A549 (cell line): Measurements from ENCODE around the gene SUPT3H. TPM values are rescaled to one million over a fixed set of nuclear protein-coding genes. Genes with fewer than 3 reads are reported as not detected.

Experiments used
- ATAC-seq, 2 experiments: fragments of 200-7000 bp in 1 of 2; fragments of >200 bp in 1 of 2; cut with Nextera tagmentation in 1 of 2; cut with Tn5 transposase in 1 of 2; 3 replicates each; pipeline versions ENCODE4 v1.8.0 to v1.9.1; 2018 to 2020; ENCODE audit warnings: mild to moderate bottlenecking in 1 of 2, moderate library complexity in 1 of 2
- CTCF ChIA-PET: fragments of 300-600 bp; sonication (Branson Sonifier 250); formaldehyde crosslinking; extraction: SDS; loops from one replicate; lab custom pipeline; 2021; ENCODE audit warnings: antibody characterized with exemption, inconsistent platforms; lab: Yijun Ruan, JAX
- POLR2A ChIA-PET: fragments of 350-600 bp; formaldehyde crosslinking; extraction: SDS; loops from one replicate; lab custom pipeline; 2021; ENCODE audit warnings: antibody characterized with exemption, inconsistent platforms; lab: Yijun Ruan, JAX
- DNase-seq, 2 experiments: peaks; one replicate each; pipeline versions ENCODE4 v3.0.0 to v3.0.0-alpha.2; 2011 to 2016; ENCODE audit warnings: low read depth in 1 of 2, low spot score in 1 of 2
- FAIRE-seq: peaks from 2 replicates; lab custom pipeline; 2011; peaks lifted over from hg19 to GRCh38; lab: Jason Lieb, UNC
- H3K27ac ChIP-seq, 2 experiments: fragments of >200 bp; sonication (Bioruptor Twin); formaldehyde crosslinking; 3 replicates each; pipeline ENCODE4 v1.5.1; 2016 to 2017
- H3K4me1 ChIP-seq: fragments of >200 bp; sonication (Bioruptor Twin); formaldehyde crosslinking; 3 replicates; pipeline ENCODE4 v1.6.1; 2016
- H3K4me2 ChIP-seq: fragments of >200 bp; sonication (Bioruptor Twin); formaldehyde crosslinking; 3 replicates; pipeline ENCODE4 v1.6.1; 2016
- H3K4me3 ChIP-seq: fragments of >200 bp; sonication (Bioruptor Twin); formaldehyde crosslinking; 3 replicates; pipeline ENCODE4 v1.5.1; 2016
- H3K9me3 ChIP-seq: fragments of >200 bp; sonication (Bioruptor Twin); formaldehyde crosslinking; 3 replicates; pipeline ENCODE4 v1.6.1; 2016
- BHLHE40 ChIP-seq: IDR thresholded peaks from 2 replicates; pipeline ENCODE4 v1.6.1; 2012; ENCODE audit warnings: low read depth, low read length, inconsistent platforms
- CBX2 ChIP-seq: fragments of 200-600 bp; sonication (generic); IDR thresholded peaks from 2 replicates; pipeline ENCODE4 v1.6.1; 2016; ENCODE audit warnings: low read depth, mild to moderate bottlenecking, borderline replicate concordance
- CBX8 ChIP-seq: fragments of 200-600 bp; sonication (generic); IDR thresholded peaks from 2 replicates; pipeline ENCODE4 v1.6.1; 2016
- CEBPB ChIP-seq, 2 experiments: fragments of >200 bp in 1 of 2; sonication (Bioruptor Twin) in 1 of 2; formaldehyde crosslinking in 1 of 2; IDR thresholded peaks; 2 replicates each; pipeline ENCODE4 v1.6.1; 2012 to 2016
- CHD4 ChIP-seq: fragments of 200-600 bp; sonication (generic); IDR thresholded peaks from 2 replicates; pipeline ENCODE4 v1.6.1; 2016; ENCODE audit warnings: antibody characterized with exemption, mild to moderate bottlenecking, borderline replicate concordance
- EP300 ChIP-seq, 2 experiments: fragments of >200 bp; sonication (Bioruptor Twin); formaldehyde crosslinking; IDR thresholded peaks; 2 replicates in 1 of 2; 3 replicates in 1 of 2; pipeline ENCODE4 v1.6.1; 2016 to 2017
- FOSL2 ChIP-seq, 2 experiments: fragments of 450-650 bp in 1 of 2; fragments of >200 bp in 1 of 2; sonication (Bioruptor Twin) in 1 of 2; formaldehyde crosslinking; IDR thresholded peaks; 2 replicates each; pipeline versions ENCODE4 v1.5.0 to v1.6.1; 2016 to 2020; ENCODE audit warnings: mild to moderate bottlenecking in 1 of 2, moderate library complexity in 1 of 2
- HDAC2 ChIP-seq: fragments of 200-600 bp; sonication (generic); IDR thresholded peaks from 2 replicates; pipeline ENCODE4 v1.6.1; 2016
- HEYL ChIP-seq: fragments of 250-450 bp; sonication (Bioruptor Pico); IDR thresholded peaks from 2 replicates; pipeline ENCODE4 v1.8.0; 2021; ENCODE audit warnings: mild to moderate bottlenecking, moderate library complexity
- HOXA7 ChIP-seq: fragments of 250-450 bp; sonication (Bioruptor Pico); IDR thresholded peaks from 2 replicates; pipeline ENCODE4 v1.5.0; 2020; ENCODE audit warnings: mild to moderate bottlenecking, moderate library complexity
- JUN ChIP-seq, 2 experiments: fragments of >200 bp; sonication (Bioruptor Twin); formaldehyde crosslinking; IDR thresholded peaks; 2 replicates in 1 of 2; 3 replicates in 1 of 2; pipeline ENCODE4 v1.6.1; 2016 to 2017
- MAZ ChIP-seq: fragments of 150-350 bp; IDR thresholded peaks from 2 replicates; pipeline ENCODE4 v1.6.1; 2014; ENCODE audit warnings: antibody characterized with exemption, low read depth, low read length, borderline replicate concordance
- NFE2L2 ChIP-seq: fragments of 150-350 bp; conservative IDR thresholded peaks from 2 replicates; pipeline ENCODE4 v1.6.1; 2014; ENCODE audit warnings: low read length
- NPAS2 ChIP-seq: fragments of 250-450 bp; sonication (Bioruptor Pico); IDR thresholded peaks from 2 replicates; pipeline ENCODE4 v1.8.0; 2022; ENCODE audit warnings: mild to moderate bottlenecking, moderate library complexity, borderline replicate concordance
- PHF8 ChIP-seq: fragments of 200-600 bp; sonication (generic); IDR thresholded peaks from 2 replicates; pipeline ENCODE4 v1.6.1; 2016; ENCODE audit warnings: low read depth, mild to moderate bottlenecking, antibody characterized with exemption, moderate library complexity, borderline replicate concordance
- TP53 ChIP-seq: fragments of 250-450 bp; sonication (Bioruptor Pico); IDR thresholded peaks from 2 replicates; pipeline ENCODE4 v1.5.0; 2021; ENCODE audit warnings: mild to moderate bottlenecking, moderate library complexity
- ZC3H11A ChIP-seq: fragments of 450-650 bp; IDR thresholded peaks from 2 replicates; pipeline ENCODE4 v1.6.1; 2014; ENCODE audit warnings: antibody characterized with exemption, mild to moderate bottlenecking
- ZNF302 ChIP-seq: fragments of 250-450 bp; sonication (Bioruptor Pico); IDR thresholded peaks from 2 replicates; pipeline ENCODE4 v1.9.0; 2021; ENCODE audit warnings: inconsistent platforms, mild to moderate bottlenecking, moderate library complexity
- WGBS: methylation state at CpG from one replicate; pipeline ENCODE4 v1.1.6; 2017; ENCODE audit errors: missing lambda C conversion rate; 5-methylcytosine and 5-hydroxymethylcytosine counted together
- polyA plus RNA-seq, 4 experiments: library from polyadenylated mRNA; depleted of rRNA in 3 of 4; stranded (reverse); fragments of >200 nt; fragmentation: RNase III in 1 of 4; extraction: RNeasy Plus Mini Kit Qiagen cat#74134 plus additional on column Dnase treatment in 1 of 4; gene quantifications; 2 replicates in 3 of 4; 3 replicates in 1 of 4; pipeline ENCODE4 v1.2.3, GENCODE V29; 2011 to 2017
- TF ChIP-seq, protein P1 (sequence below): fragments of 200-600 bp; sonication (generic); IDR thresholded peaks from 2 replicates; pipeline ENCODE4 v1.6.1; 2016; ENCODE audit warnings: antibody characterized with exemption, mild to moderate bottlenecking, moderate library complexity
- TF ChIP-seq, protein P2 (sequence below): IDR thresholded peaks from 2 replicates; pipeline ENCODE4 v1.6.1; 2012
- TF ChIP-seq, protein P3 (sequence below): fragments of >200 bp; sonication (Bioruptor Twin); formaldehyde crosslinking; IDR thresholded peaks from 3 replicates; pipeline ENCODE4 v1.6.1; 2016
- TF ChIP-seq, protein P4 (sequence below): fragments of >200 bp; sonication (Bioruptor Twin); formaldehyde crosslinking; IDR thresholded peaks from 2 replicates; pipeline ENCODE4 v1.6.1; 2016
- TF ChIP-seq, protein P5 (sequence below): fragments of 150-350 bp; IDR thresholded peaks from 2 replicates; pipeline ENCODE4 v1.6.1; 2014; ENCODE audit warnings: low read depth, mild to moderate bottlenecking, low read length
- TF ChIP-seq, protein P6 (sequence below): fragments of 250-450 bp; sonication (Bioruptor Pico); IDR thresholded peaks from 2 replicates; pipeline ENCODE4 v1.5.0; 2020; ENCODE audit warnings: low read depth, mild to moderate bottlenecking, moderate library complexity
- TF ChIP-seq, protein P7 (sequence below): fragments of 450-650 bp; IDR thresholded peaks from 2 replicates; pipeline ENCODE4 v1.6.1; 2014; ENCODE audit warnings: antibody characterized with exemption

Gene SUPT3H
- polyA plus RNA-seq, 2 of the 4 experiments (the other 2 are of a cell fraction) = 4.3 to 6.2 TPM

DNA sequence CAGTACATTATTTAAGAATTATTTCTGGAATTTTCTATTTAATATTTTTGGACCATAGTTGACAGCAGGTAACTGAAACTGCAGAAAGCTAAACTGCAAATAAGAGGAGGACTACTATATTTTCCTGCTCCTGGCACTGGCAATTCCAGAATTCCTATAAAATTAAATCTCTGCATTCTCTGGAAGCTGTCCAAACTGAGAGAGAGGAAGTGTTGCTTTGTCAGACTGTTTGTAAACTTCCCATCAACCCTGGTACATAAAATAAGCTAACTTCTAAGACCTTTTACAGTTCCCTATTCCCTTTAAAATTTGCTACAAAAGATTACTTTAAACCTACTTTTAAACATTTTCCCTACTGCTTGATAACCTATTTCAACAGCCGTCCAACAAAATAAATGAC lies 245.7 kb downstream of the SUPT3H start:
- TF ChIP-seq BHLHE40 = no peak
- no peak for TF ChIP-seq CEBPB (IDR thresholded peaks at IDR 0.05)
- TF ChIP-seq CHD4 = no peak
- TF ChIP-seq NPAS2 = no peak
- no peak for TF ChIP-seq CBX2
- TF ChIP-seq JUN (IDR thresholded peaks at IDR 0.05) = no peak
- TF ChIP-seq, protein P1, sequence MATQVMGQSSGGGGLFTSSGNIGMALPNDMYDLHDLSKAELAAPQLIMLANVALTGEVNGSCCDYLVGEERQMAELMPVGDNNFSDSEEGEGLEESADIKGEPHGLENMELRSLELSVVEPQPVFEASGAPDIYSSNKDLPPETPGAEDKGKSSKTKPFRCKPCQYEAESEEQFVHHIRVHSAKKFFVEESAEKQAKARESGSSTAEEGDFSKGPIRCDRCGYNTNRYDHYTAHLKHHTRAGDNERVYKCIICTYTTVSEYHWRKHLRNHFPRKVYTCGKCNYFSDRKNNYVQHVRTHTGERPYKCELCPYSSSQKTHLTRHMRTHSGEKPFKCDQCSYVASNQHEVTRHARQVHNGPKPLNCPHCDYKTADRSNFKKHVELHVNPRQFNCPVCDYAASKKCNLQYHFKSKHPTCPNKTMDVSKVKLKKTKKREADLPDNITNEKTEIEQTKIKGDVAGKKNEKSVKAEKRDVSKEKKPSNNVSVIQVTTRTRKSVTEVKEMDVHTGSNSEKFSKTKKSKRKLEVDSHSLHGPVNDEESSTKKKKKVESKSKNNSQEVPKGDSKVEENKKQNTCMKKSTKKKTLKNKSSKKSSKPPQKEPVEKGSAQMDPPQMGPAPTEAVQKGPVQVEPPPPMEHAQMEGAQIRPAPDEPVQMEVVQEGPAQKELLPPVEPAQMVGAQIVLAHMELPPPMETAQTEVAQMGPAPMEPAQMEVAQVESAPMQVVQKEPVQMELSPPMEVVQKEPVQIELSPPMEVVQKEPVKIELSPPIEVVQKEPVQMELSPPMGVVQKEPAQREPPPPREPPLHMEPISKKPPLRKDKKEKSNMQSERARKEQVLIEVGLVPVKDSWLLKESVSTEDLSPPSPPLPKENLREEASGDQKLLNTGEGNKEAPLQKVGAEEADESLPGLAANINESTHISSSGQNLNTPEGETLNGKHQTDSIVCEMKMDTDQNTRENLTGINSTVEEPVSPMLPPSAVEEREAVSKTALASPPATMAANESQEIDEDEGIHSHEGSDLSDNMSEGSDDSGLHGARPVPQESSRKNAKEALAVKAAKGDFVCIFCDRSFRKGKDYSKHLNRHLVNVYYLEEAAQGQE = no peak
- TF ChIP-seq HDAC2 = no peak
- TF ChIP-seq, protein P2, sequence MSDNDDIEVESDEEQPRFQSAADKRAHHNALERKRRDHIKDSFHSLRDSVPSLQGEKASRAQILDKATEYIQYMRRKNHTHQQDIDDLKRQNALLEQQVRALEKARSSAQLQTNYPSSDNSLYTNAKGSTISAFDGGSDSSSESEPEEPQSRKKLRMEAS = no peak
- TF ChIP-seq HOXA7 = no peak
- no peak for TF ChIP-seq MAZ
- no peak for TF ChIP-seq ZC3H11A
- no peak for TF ChIP-seq NFE2L2
- no peak for TF ChIP-seq FOSL2 (IDR thresholded peaks at IDR 0.05)
- no peak for TF ChIP-seq FOSL2 (CRISPR knock-in tag; IDR thresholded peaks at IDR 0.05)
- ATAC-seq = no peak
- ChIA-PET CTCF (no interaction called here), POLR2A (no interaction called here)
- peaks cover 4% of the 10 kb centered on the region; the same call in 1 of the 3 replicates for H3K4me1 ChIP-seq
- WGBS = 68% methylated on average over 1 of the region's 1 CpG
- no peak overlapping the region for H3K4me2 ChIP-seq
- no peak overlapping the region for H3K4me3 ChIP-seq
- FAIRE-seq = no peak
- DNase-seq = no peak
- H3K27ac ChIP-seq = no peak overlapping the region
- H3K9me3 ChIP-seq = no peaks in the 10 kb centered on the region; the same call in 2 of the 3 replicates

DNA sequence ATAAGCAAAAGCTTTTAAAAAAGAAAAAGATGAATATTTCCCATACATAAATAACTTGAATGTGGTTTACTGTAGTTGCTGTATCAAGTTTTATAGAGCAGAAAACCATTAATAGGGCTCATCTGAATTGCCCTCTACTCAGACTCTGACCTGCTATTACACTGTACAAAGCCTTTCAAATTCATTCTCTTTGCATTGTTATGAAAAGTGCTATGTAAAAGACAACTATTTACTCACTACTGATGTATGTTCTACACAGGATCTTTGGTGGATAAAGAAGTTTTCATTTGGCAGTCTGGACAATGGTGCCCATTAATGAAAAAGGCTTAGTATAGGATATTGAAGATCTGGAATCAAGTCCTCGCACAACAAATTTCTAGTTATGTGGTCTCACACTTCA lies 248.7 kb downstream of the SUPT3H start:
- H3K27ac ChIP-seq = no peak overlapping the region
- H3K4me1 ChIP-seq = peaks cover 4% of the 10 kb centered on the region; the same call in 1 of the 3 replicates
- 93% methylated on average over 1 of the region's 1 CpG for WGBS
- H3K4me3 ChIP-seq = no peak overlapping the region
- no peak overlapping the region for H3K4me2 ChIP-seq
- ChIA-PET POLR2A (no interaction called here), CTCF (no interaction called here)
- FAIRE-seq (no peak), DNase-seq (no peak), ATAC-seq (no peak)
- no peaks in the 10 kb centered on the region for H3K9me3 ChIP-seq
- TF ChIP-seq, protein P3, sequence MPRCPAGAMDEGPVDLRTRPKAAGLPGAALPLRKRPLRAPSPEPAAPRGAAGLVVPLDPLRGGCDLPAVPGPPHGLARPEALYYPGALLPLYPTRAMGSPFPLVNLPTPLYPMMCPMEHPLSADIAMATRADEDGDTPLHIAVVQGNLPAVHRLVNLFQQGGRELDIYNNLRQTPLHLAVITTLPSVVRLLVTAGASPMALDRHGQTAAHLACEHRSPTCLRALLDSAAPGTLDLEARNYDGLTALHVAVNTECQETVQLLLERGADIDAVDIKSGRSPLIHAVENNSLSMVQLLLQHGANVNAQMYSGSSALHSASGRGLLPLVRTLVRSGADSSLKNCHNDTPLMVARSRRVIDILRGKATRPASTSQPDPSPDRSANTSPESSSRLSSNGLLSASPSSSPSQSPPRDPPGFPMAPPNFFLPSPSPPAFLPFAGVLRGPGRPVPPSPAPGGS = no peak
- TF ChIP-seq ZNF302 (no peak), NPAS2 (no peak), JUN (IDR thresholded peaks at IDR 0.05) (no peak), HEYL (CRISPR knock-in tag) (no peak), PHF8 (no peak), EP300 (IDR thresholded peaks at IDR 0.05) (no peak), CEBPB (IDR thresholded peaks at IDR 0.05) (no peak), TP53 (CRISPR knock-in tag) (no peak), CBX8 (no peak), BHLHE40 (no peak)
- TF ChIP-seq, protein P4, sequence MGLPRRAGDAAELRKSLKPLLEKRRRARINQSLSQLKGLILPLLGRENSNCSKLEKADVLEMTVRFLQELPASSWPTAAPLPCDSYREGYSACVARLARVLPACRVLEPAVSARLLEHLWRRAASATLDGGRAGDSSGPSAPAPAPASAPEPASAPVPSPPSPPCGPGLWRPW = no peak
- TF ChIP-seq, protein P5, sequence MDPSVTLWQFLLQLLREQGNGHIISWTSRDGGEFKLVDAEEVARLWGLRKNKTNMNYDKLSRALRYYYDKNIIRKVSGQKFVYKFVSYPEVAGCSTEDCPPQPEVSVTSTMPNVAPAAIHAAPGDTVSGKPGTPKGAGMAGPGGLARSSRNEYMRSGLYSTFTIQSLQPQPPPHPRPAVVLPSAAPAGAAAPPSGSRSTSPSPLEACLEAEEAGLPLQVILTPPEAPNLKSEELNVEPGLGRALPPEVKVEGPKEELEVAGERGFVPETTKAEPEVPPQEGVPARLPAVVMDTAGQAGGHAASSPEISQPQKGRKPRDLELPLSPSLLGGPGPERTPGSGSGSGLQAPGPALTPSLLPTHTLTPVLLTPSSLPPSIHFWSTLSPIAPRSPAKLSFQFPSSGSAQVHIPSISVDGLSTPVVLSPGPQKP = no peak
- TF ChIP-seq, protein P6, sequence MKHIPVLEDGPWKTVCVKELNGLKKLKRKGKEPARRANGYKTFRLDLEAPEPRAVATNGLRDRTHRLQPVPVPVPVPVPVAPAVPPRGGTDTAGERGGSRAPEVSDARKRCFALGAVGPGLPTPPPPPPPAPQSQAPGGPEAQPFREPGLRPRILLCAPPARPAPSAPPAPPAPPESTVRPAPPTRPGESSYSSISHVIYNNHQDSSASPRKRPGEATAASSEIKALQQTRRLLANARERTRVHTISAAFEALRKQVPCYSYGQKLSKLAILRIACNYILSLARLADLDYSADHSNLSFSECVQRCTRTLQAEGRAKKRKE = no peak
- TF ChIP-seq, protein P7, sequence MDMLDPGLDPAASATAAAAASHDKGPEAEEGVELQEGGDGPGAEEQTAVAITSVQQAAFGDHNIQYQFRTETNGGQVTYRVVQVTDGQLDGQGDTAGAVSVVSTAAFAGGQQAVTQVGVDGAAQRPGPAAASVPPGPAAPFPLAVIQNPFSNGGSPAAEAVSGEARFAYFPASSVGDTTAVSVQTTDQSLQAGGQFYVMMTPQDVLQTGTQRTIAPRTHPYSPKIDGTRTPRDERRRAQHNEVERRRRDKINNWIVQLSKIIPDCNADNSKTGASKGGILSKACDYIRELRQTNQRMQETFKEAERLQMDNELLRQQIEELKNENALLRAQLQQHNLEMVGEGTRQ = no peak
